Cerebellar nuclear complex (tissue), 1 donor: ENCODE data around the gene BGLAP.

Experiments
- DNase-seq, 2 experiments: peaks; one replicate each; lab custom pipeline; 2025; lab: John Stamatoyannopoulos, UW

Gene BGLAP

GRCh38 chr1:156291226-156292061 lies 49.5 kb downstream of the BGLAP start:
- peak in 1 of 2 experiments; percentile 52 for DNase-seq
